GM20431 (cell line): Measurements from ENCODE around the gene CTSK.
"Not testable (repeated sequence)": the region's sequence is repeated elsewhere in the genome, so short reads cannot be mapped to it uniquely, and the experiment has no call there.

Experiments used
- in situ Hi-C: fragments of 300-500 bp; cut with MseI, MboI; formaldehyde crosslinking; loops from one replicate; pipeline ENCODE4 v1.15.0; 2020; ENCODE audit warnings: low sequenced_read_pairs; ENCODE audit not compliant: unreplicated experiment

CTSK gene

DNA sequence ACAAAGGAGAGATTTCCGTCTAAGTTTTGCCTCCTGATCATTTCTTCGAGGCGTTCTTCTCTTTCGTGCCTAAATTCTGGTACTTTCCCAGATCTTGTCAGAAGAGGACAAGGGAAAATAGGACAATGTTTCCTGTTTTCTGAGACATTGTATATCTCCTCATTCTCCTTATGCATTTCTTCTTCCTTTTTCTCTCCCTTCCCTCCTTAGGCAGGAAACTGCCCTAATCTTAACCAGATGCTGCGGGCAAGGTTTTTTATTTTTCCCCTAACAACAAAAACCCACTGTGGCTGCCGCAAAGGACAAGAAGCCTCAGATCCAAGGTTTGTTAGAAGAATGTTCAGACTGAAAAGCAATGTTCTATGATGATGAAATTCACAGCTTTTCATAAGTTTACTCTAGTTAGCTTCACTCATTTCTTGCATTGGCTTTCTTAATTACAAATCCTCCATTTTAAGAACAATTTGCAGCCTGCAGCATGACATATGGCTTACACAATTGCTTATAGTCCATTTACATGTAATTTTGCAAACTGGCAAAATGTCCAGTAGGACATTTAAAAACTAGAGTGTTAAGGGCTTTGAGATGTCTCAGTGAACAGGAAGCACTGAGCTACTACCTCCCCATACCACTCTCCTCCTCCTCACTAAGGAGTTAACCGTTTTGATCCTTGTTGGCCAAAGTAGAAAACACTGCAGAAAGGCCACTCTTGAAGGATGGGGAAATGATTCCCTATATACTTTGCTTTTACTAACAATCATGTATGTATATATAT lies 624 bp downstream of the CTSK start:
- in situ Hi-C loops = no loop called here

DNA sequence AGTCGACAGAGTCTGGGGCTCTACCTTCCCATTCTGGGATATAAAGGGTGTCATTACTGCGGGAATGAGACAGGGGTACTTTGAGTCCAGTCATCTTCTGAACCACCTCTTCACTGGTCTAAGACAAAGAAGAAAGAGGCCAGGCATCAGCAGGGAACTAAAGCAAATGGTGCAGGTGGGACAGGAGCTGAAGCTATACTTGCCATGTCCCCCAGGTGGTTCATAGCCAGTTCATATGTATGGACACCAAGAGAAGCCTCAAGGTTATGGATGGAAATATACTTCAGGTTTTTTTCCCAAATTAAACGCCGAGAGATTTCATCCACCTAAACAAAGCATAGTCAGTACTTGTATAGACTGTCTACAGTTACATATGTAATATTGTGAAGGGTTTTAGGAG lies 2.2 kb downstream of the CTSK start:
- in situ Hi-C loops = no loop called here

DNA sequence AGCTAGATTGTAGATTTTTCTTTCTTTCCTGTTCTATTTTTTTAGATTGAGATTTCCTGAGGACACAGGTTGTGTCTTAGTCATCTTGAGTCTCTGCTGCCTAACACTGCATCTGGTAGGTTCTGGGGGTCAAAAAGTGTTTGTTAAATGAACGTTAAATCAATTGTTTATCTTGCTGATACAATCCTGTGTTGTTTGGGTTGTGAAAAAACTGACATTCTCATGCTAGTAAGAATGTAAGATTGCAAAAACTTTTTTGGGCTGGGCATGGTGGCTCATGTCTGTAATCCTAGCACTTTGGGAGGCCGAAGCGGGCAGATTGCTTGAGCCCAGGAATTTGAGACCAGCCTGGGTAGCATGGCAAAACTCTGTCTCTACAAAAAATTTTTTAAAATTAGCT lies 3.4 kb downstream of the CTSK start:
- in situ Hi-C loops = no loop called here

DNA sequence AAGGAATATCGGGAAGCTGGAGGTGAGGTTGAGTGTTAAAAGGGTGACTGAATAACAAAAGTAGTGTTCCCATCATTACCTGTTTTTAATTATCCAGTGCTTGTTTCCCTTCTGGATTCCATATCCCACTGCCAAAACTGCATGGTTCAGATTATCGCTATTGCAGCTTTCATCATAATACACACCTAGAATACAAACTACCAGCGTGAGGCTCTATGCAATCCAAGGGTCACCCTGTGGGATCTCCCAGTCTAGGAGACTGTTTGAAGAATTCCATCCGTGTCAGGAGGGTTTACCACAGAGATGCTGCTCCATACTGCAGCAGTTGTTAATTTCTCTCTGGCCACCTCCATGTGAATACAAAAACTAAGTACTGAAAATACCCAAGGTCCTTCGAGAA lies 9.0 kb downstream of the CTSK start:
- in situ Hi-C loops = no loop called here

DNA sequence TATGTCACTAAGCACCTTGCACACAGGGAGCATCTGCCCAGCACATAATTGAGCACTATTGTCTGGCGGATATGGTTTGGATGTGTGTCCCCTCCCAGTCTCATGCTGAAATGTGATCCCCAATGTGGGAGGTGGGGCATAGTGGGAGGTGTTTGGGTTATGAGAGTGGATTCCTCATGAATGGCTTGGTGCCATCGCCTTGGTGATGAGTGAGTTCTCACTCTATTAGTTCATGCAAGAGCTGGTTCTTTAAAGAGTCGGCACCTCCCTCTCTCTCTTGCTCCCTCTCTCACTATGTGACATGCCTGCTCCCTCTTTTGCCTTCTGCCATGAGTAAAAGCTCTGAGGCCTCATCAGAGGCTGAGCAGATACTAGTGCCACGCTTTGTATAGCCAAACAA lies 9.5 kb downstream of the CTSK start:
- in situ Hi-C loops = no loop called here

DNA sequence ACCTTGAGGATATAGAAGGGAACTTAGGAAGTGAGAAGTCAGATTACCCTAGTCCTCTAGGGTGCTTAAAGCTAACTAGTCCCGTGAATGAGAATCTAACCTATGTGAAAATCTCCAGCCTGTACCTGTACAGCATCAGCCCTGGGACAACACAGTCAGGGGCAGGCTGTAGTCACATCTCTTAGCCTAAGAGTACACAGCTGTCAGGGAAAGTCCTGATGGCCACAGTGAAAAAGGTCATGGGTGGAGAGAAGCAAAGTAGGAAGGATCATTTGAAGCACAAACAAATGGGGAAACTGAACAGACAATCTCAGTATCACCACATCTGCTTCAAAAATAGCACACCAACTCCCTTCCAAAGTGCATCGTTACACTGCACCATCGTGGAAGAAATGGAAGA lies 11.7 kb downstream of the CTSK start:
- in situ Hi-C loops = no loop called here

DNA sequence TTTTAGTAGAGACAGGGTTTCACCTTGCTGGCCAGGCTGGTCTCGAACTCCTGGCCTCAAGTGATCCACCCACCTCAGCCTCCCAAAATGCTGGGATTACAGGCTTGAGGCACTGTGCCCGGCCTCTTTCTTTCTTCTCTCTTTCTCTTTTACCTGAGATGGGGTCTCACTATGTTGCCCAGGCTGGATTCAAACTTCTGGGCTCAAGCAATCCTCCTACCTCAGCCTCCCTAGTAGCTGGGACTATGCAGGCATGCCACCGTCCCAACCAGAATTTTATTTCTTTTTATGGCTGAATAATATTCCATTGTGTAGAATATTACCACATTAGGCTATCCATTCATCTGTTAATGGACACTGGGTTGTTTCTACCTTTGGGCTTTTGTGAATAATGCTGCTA lies 14.3 kb downstream of the CTSK start:
- in situ Hi-C loops = not testable (repeated sequence)

DNA sequence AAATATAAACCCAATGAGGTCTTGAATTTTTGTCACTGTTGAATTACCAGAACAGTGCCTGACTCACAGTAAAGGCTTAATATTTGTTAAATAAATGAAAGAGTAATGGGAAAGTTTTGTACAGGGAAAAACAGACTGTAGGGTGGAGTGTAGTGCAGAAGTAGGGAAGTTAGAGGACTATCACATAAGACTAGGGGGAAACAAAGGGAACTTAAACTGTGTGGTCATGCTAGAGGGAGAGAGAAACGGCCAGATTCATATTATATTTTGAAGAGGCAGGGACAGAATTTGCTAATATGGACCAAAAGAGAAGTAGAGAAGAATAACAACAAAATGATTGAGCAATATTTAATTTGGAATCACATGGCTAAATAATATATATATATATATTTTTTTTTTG lies 14.8 kb downstream of the CTSK start:
- in situ Hi-C loops = no loop called here

DNA sequence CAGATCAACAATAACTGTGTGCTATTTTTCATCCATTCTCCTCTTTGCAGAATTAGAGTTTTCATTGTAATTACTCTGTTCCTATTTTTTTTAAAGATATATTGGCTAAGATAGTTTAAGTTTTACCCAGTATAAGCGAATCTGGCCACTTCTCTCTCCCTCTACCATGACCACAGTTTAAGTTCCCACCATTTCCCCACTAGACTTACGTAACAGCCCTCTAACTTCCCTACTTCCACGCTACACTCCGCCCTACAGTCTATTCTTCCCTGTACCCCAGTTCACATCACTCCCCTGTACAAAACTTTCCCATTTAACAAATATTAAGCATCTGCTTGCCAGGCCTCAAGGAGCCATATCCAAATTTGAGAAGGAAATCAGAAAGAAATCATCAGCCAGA lies 16.5 kb downstream of the CTSK start:
- in situ Hi-C loops = no loop called here

DNA sequence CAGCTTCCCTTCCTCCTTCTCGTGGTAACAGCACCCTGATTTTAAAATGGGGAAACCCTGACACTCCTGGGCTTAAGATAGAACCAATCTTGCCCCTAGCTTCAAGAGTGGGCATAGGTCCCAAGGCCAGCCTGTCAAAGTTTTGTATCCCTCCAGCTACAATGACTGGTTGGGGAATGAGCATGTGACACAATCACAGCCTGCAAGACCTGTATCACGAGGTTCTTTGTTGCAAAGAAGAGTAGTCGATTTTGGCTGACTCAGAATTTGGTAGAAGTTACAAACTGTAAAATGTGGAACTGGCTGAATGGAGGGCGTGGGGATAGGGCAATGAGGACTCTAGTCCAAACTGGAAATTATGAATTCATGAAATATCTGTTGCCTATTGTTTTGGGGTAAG lies 18.7 kb downstream of the CTSK start:
- in situ Hi-C loops = no loop called here

DNA sequence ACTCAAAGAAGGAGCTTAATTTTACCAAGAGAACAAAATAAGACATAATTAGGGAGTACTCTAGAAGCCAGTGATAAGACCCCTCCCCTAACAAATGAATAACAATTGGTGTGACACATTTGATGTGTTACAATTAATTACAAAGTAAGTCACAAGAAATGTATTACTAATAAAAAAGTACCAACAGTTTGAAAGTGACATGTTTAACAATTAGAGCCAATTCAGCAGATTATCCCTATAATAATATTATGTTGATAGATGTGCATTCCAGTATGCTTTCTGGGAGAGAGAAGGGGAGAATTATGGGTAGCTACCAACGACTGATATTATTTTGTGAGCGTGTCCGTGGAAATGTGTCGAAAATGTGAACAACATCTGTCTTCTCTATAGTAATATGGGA lies 19.1 kb downstream of the CTSK start:
- in situ Hi-C loops = no loop called here

DNA sequence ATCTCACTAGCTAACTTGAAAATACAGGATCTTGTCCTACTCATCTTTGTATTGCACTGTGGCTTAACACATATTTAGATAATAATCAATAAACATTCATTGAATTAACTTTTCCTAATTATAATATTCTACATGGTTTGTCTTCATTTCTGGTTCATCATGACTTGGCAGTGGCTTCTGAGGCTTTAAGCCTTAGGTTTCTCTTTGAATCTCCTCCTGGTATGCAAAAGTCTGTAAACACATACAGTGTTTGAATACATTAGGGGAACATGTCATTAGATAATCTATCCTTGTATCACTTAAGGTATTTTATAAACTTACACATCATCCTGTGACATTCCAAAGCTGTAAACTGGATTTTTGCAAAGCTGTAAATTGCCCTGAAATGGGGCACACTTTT lies 20.6 kb downstream of the CTSK start:
- in situ Hi-C loops = no loop called here

DNA sequence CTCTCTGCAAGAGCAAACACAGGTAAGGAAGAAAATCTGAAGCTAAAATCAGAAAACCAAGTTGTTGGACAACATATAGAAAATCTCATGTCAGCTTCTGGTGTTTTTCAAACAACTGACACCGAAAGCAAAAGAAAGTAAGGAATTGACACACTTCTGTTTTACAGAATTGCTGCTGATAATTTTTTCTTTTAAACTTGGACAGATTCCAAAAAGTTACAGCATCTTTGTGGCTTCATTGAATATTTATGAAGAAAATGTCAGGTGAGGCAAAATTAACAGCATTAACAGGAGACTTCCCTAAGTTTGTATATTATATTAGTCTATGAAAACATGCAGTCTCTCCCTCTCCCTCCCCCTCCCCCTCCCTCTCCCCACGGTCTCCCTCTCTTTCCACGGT lies 27.6 kb downstream of the CTSK start:
- in situ Hi-C loops = no loop called here

DNA sequence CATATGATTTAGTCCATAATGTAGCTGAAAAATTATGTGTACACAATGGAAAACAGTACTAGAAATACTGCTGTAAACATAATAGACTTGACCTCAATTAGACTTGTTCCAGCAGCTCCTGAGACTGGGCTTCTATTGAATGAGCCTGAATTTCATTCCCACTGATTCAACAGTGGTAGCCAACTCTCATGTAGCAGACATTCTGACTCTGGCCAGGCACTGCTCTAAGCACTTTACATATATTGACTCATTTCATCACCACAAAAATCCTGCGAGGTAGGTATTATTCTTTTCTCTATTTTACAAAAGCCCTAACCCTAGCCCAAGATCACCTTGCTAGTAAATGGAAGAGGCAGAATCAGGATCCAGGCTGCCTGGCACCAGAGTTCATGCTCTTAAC lies 29.7 kb downstream of the CTSK start:
- in situ Hi-C loops = no loop called here

DNA sequence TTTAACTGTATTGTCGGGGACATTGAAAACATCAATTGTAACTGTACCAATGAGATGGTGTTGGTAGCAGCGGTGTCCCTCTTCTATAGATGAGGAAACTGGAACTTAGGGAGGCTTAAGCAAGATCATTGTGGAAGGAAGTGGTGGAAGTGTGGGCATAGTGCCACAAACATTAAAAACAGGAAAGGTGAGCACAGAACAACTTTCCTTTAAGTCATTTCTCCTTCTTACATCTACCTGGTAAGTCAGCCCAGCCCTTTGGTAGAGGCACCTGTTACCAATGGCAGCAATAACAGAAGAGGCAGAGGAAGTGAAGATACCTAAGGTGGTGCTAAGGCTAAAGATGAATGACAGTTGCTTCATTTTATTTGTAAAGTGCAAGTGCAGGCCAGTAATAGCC lies 30.5 kb downstream of the CTSK start:
- in situ Hi-C loops = no loop called here

DNA sequence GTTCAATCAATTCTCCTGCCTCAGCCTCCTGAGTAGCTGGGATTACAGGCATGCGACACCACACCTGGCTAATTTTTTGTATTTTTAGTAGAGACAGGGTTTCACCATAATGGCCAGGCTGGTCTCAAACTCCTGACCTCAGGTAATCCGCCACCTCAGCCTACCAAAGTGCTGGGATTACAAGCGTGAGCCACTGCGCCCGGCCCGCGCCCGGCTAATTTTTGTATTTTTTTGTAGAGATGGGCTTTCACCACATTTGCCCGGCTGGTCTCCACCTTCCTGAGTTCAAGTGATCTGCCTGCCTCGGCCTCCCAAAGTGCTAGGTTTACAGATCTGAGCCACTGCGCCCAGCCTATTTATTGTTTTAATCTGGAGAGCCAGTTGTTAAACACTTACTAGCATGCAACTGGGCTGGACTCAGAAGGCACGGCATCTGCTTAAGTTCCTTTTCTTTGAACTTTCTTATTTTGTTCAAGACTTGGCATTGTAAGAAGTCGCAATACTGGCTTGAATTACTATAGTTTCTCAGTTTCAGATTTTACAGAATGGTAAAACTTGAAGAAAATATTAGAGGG lies 32.0 kb downstream of the CTSK start:
- in situ Hi-C loops = not testable (repeated sequence)

DNA sequence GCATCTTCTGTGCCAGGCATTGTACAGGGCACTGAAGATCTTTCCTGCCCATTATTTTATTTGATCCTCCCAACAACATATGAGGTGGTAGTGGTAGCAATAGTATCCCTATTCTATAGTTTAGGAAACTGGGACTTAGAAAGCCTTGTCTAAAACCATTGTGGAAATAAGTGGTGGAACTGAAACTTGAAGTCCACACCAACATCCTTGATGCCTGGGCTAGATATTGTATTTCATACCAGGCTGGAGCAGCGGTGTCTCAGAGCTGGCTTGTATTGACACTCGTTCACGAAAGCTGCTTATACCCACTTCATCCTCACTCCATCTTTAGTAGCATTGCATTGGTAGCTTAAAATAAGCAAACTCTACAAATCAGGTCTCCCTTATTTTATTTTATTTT lies 32.8 kb downstream of the CTSK start:
- in situ Hi-C loops = no loop called here

DNA sequence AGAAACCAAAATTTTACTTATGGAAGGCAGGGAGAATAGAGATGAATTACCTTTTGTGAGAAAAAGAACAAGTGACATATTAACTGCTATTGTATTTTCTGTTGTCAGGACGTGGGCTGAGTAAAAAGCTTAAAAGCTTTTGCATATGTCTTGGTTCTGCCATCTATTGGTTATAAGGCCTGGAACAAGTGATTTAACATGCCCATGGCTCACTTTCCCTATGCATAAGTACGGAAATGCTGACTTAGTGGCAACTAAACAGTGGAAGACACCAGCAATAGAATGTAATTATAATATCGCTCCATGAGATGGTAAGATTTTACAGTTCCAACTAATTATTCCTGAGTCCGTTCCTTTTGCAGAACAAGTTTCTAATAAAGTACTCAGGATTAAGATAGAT lies 35.7 kb downstream of the CTSK start:
- in situ Hi-C loops = no loop called here

DNA sequence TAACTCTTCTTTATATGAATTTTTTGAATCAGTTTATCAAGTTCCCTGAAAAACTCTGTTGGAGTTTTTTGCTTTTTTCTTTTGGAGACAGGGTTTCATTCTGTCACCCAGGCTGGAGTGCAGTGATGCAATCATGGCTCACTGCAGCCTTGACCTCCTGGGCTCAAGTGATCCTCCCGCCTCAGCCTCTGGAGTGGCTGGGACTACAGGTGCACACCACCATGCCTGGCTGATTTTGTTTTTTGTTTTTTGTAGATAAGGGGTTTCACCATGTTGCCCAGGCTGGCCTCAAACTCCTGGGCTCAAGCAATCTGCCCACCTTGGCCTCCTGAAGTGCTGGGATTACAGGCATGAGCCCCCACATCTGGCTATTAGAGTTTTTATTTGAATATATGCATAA lies 40.4 kb downstream of the CTSK start:
- in situ Hi-C loops = not testable (repeated sequence)

DNA sequence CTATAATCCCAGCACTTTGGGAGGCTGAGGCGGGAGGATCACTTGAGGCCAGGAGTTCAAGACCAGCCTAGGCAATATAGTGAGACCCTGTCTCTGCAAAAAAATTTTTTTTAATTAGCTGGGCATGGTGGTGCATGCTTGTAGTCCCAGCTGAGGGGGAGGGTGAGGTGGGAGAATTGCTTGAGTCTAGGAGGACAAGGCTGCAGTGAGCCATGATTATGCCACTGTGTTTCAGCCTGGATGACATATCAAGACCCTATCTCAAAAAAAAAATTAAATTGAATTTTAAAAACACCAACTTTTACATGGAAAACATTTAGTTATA lies 42.1 kb downstream of the CTSK start:
- in situ Hi-C loops = not testable (repeated sequence)

DNA sequence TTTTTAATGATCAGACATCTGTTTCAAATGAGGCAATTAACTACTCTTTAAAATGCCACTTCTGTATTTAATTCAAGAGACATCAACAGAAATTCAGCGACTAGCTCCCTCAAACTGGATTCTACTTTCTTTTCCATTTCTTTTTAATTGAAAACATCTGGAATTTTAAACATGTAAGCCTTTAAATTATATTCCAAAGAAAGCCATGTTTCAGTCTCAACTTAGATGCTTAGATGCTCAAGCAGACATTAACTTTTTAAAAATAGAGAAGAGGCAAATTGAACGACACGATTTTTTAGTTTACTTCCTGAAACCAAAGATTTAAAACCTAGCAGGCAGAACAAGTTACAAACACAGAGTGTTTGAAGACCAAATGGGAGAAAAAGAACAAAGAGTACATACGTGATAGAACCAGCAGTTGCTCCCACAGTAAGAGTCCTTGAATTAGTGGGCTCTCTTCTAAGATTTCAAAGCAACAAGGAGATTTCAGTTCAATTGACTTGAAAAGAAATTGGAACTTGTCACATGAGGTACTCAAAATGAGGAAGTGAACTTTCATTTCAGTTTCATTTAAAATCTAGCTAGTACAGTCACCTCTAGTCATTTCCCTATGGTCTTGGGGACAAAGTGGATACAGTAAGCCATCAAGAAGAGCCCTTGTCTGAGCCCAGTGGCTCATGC lies 42.6 kb downstream of the CTSK start, which contains the start of gene CTSS:
TSS of gene CTSS (minus strand) at position 483 of the 681 bp plus-strand sequence. CDS start 1,015 bp downstream, outside the sequence.
- in situ Hi-C loops = no loop called here
